A673 (cell line): Measurements from ENCODE around the gene PMPCA.

Source experiments
- EZH2 ChIP-seq: fragments of 200-600 bp; sonication (generic); IDR thresholded peaks from 2 replicates; pipeline ENCODE4 v1.6.1; 2017; ENCODE audit warnings: borderline replicate concordance, low read depth, mild to moderate bottlenecking, mixed read lengths, antibody characterized with exemption, low read length; ENCODE audit not compliant: poor library complexity, severe bottlenecking
- TF ChIP-seq, protein P1 (sequence below): fragments of 300-800, 200-600 bp; sonication (generic); conservative IDR thresholded peaks from 2 replicates; pipeline ENCODE4 v1.5.1; 2017; ENCODE audit warnings: low read depth, mild to moderate bottlenecking, antibody characterized with exemption, low read length, moderate library complexity, mixed read lengths

DNA sequence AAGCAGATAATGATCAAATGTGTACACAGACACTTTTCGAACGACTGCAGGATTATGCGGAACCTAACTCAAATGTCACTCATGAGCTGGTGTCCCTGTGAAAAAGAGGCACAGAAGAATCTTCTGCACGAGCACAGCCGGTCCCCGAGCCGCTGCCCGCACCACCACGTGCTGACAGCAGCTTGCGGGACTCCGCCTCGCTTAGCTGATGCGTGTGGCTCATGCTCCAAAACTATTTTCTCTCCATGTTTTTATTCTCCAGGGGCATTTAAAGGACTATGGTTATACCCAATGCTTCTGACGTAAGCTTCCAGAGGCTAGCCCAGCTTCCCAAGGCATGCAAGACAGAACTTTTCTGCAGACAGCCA lies 62.9 kb downstream of the PMPCA start:
- TF ChIP-seq, protein P1, sequence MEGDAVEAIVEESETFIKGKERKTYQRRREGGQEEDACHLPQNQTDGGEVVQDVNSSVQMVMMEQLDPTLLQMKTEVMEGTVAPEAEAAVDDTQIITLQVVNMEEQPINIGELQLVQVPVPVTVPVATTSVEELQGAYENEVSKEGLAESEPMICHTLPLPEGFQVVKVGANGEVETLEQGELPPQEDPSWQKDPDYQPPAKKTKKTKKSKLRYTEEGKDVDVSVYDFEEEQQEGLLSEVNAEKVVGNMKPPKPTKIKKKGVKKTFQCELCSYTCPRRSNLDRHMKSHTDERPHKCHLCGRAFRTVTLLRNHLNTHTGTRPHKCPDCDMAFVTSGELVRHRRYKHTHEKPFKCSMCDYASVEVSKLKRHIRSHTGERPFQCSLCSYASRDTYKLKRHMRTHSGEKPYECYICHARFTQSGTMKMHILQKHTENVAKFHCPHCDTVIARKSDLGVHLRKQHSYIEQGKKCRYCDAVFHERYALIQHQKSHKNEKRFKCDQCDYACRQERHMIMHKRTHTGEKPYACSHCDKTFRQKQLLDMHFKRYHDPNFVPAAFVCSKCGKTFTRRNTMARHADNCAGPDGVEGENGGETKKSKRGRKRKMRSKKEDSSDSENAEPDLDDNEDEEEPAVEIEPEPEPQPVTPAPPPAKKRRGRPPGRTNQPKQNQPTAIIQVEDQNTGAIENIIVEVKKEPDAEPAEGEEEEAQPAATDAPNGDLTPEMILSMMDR: no peak
- TF ChIP-seq EZH2: no peak
